ENCODE data around the gene SLIT3.
A peak's percentile ranks its signal among the peaks of the same experiment; 100 is the strongest.

The SLIT3 gene

DNA sequence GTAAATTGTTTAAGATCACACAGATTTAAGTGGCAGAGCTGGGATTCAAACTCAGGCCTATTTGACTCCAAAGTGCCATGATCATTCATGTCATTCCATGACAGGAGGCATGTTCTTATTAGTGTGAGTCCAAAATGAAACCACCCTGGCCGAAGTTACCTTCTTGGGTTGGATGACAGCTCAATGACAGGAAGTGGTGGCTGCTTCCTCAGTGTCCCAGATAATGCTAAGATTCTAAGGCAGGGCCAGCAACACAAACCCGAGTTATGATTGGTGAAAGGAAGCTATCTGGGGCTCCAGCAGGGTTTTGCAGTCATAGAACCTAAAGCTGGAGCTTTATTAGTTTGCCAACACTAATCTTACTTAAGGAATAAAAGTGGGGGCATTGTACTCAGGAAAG, 340.4 kb downstream of the SLIT3 start:
- DNase-seq (ENCODE audit: low spot score), result no peak

DNA sequence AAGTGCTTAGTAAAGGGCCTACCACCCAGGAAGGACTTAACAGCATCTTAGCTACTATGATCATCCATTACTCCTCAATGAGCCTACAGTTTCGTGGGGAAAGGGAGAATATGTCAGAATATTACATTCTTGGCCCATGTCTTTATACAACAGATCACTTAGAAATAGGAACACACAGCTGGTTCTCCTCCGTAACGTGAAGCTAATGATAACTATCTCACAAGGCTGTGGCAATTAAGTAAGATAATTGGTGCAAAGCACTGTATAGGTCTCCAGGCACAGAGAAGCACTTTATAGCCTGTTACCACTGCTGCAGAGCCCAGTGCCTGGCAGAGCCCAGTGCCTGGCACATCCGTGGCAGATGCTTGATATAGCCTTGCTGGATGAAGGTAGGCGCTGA, 347.6 kb downstream of the SLIT3 start:
- DNase-seq (ENCODE audit: low spot score), result no peak

DNA sequence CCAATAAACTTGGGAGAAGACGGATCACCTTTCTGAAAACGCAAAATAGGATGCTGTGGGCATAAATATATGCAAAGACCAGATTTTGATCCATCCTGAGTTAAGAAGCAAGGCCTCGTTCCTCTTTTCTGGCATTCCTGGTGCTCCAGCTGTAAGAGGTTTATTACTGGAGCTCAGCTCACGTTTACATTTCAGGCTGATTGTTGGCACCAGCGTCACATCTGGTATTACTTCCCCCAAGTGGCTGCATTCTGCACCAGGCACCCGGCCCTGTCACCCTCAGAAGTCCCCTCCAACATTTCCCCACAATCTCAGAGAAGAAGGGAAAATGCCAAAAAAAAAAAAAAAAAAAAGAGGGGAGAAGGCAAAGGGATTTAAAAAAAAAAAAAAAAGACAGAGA, 348.7 kb downstream of the SLIT3 start:
- no peak for DNase-seq (ENCODE audit: low spot score)

DNA sequence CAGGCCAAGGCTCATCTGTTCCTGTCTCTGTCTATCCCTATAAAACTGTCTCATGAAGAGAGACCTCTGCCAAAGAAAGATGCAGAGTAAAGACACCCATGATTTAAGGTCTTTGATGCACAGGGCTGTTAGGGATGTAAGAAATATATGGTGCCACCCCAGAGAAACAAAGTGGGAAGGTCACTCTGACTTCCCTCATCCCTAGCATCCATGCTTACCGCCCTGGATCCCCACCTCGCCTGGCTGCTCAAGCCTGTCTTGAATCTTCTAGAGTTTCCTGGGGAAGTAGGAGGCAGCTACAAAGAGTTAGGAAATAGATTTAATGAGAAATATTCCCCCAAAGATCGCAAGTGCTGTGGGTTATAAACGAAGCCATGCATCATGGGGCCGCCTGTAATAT, 349.2 kb downstream of the SLIT3 start:
- no peak for DNase-seq (ENCODE audit: low spot score)

DNA sequence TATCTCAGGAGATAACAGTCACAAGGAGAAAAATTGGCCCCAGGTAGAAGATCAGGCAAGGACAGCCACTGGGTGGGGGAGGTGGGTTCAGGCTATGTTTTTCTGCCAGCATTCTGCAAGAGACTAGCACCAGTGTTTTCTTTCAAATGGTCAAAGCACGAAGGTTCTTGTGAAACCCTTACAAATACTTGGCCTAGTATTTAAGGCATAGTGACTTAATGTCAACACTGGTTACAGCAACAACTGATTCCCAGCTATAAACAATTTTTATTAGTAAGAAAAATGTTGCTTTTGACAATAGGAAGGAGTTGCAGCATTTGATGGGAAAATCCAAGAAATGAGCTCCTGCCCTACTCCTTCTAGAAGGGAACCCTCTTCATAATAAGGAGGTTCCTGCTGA, 349.6 kb downstream of the SLIT3 start:
- no peak for DNase-seq (ENCODE audit: low spot score)

DNA sequence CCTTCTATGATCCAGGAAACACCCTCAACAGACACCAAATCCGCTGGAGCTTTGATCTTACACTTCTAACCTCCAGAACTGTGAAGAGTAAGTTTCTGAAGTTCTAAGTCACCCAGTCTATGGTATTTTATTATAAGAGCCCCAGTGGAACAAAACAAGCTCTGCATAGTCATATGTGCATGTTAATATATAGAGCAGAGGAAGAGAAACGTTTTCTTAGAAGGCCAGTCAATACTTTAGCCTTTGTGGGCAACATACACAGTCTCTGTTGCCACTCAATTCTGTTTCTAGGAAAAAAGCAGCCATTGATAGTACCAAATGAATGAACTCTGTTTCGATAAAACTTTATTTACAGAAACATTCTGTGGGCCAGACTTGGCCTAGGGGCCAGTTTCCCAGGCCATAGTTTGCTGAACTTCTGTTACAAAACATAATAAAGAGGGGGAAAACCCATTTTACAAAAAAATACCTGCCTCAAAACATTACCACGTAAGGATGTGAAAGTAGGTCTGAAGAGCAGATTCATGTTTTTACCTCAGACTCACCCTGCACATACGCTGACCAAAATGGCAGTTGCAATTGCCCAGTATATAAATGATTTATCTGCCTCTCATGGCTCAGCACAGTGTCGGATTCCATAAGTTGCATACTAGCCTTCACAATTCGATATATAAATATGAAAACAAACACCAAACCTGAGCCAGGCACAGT, 350.5 kb downstream of the SLIT3 start:
- no peak for DNase-seq (ENCODE audit: low spot score)

DNA sequence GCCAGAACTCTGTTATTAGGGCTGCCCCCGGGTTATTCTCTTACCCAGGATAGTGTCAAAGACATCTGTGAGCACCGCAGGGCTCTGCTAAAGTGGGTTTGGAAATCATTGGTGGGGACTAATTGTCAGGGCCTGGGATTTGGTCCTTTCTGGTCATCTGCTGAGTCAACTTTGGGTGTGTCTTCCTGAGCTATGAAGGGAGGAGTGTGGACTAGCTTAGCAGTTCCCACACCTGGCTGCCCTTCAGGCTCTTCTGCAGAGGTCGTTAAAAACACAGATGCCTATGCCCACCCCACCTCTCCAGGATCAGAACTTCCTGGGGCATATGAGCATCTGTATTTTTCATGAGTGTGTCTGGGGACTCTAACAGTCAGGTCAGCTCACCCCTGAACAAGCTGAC, 352.2 kb downstream of the SLIT3 start:
- no peak for DNase-seq (ENCODE audit: low spot score)

DNA sequence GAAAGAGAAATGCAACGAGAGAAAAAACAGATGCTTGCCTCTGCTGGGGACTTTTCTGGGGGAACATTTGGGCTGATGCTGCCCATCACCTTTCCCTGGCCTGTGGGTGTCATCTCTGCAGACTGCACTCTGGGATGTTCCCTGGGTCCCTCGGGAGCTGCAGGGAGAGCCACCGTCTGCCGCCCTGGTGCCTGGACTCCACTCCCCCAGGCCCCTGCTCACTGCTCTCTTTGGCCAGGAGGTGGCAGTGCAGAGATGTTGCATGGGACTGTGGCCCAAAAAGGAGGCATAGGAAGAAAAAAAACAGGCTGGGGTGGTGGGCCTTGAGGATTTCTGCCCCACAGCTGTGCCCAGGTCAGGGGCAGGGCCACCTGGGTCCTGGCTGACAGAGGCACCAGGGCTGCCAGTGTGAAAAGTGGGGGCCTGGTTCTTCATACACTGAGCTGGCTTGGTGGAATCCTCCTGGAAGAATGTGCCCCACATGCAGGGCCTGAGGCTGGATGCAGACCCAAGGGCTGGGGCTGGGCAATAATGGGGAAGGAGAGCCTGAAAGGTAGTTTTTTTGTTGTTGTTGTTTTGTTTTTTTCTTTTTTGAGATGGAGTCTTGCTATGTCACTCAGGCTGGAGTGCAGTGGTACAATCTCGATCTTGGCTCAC, 353.6 kb downstream of the SLIT3 start:
- DNase-seq (ENCODE audit: low spot score), result peak; percentile 22

DNA sequence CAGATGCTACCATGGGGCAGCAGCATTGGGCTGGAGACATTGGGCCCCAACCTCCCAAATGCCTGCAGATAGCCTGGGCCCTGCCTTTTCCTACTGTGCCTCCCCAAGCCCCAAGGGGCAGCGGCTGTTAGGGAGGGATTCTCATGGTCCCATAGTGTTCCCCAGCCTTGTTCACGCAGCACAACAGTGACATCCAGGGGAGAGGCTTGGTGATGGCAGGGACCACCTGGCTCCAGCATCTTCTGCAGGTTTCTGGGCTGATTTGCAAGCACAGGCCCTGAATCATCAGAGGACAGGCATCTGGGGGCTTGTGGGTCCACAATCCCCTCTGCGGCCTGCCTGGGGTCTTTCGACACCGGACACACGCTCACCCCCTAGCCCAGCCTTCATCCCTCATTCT, 354.6 kb downstream of the SLIT3 start:
- peak; percentile 21 for DNase-seq (ENCODE audit: low spot score)

DNA sequence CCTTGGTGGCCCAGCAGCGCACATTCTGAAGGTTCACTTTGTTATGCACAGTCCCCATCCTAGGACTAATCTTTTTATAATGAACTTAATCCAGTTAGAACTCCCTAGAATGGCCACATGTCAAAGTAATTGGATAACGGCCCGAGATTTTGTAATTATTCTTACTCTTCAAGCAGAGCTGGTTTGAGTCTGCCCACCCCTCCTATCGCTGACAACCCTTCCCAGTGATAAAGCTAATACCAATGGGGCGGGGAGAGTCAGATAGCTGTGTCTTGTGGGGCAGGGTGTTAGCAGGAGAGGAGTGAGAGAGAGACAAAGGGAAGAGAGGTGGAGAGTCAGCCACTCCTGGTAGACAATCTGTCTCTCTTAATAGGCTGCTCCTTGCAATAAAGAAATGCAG, 356.9 kb downstream of the SLIT3 start:
- no peak for DNase-seq (ENCODE audit: low spot score)

DNA sequence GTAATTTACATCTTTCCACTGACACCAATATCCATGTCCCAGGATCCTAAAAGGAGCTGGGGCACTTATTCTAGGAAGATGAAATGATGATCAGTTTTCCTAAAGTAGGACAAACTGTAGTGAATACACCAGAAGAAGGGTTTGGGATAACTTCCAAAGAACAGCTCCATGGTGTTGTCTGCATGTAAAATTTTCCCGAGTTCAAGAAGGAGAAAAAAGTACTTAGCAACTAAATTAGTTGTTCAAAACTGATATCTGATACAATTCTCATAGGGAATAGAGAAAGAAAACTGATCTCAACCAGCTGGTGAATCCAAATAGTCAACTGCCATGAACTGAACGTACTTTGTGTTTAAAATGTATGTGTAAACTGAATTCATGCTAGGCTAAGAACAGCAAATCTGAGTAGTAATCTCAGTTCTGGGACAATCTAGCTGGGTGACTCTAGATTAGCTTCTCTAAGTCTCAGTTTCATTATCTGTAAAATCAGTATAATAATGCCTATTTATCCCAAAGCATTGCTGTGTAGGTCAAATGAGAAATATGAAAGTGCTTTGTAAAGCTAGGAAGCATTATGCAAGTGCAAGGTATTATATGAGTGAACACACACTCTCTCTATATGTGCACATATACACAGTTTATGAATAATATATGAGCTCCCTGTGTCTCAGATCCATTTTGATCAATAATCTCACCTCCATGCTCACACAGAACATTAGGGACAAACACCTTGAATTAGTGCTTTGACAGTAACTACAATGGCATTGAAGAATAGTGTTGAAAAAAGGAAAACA, 357.7 kb downstream of the SLIT3 start:
- DNase-seq (ENCODE audit: low spot score), result no peak

DNA sequence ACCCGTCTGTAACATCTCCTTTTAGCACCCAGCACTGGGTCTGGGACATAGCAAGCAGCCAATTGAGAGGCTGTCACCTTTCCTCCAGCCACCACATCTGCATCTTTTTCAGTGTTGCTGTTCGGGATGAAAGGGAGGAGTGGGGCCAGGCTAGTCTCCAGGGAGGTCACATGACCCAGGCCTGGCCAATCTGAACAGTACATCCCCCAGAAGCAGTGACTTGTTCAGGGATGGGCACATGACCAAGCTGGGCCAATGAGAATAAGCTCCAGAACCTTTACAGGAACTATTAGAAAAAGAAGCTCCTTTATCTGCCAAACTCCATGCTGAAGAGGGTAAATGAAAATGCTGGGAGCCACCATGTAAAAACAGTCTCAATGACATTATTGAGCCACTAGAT, 359.0 kb downstream of the SLIT3 start:
- DNase-seq (ENCODE audit: low spot score), result no peak

DNA sequence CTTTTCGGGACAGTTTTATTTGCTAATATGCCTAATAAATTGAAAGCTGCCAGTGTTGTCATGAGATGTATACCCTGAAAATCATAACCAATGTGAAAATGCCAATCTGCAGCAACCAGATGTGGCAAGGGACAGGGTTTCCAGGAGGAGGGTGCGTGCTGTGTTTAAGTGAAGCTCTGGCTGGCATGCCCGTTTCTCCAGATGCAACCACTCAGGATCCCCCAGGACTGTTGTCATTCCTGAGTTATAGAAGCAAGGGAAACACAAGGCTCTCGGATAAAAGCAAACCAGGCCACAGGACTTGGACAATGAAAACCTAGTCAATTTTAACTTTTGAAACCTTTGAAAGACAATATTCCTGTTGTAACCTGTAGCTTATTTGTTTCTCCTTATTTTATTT, 360.2 kb downstream of the SLIT3 start:
- DNase-seq (ENCODE audit: low spot score), result no peak

DNA sequence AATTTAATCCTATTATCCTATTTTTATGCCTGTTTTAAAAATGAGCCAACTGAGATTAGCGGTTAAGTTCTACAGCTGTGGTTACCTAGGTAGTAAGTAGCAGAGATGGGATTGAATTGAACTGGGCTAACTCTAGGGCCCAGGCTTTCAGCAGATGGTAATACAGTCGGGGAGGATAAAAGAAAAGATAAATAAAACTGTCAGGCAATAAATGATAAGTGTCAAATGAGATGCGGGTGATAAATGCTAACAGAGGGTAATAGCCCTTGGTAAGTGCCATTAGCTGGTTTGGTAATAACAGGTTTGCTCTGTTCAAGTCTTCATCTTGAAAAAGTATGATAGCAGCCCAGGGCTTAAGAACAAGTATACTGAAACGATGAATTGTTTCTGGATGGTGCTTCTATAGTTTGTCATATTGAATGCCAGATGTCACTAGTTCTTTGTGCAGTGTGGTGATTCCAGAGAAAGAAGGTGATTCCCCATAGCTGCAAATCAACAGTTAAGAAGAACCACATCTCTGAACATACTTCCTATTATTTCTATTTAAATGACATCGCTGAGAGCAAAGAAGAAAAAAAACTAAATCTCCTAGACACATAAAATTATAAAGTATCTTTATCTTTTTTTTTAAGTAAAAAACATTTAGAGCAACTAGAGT, 360.9 kb downstream of the SLIT3 start:
- no peak for DNase-seq (ENCODE audit: low spot score)

DNA sequence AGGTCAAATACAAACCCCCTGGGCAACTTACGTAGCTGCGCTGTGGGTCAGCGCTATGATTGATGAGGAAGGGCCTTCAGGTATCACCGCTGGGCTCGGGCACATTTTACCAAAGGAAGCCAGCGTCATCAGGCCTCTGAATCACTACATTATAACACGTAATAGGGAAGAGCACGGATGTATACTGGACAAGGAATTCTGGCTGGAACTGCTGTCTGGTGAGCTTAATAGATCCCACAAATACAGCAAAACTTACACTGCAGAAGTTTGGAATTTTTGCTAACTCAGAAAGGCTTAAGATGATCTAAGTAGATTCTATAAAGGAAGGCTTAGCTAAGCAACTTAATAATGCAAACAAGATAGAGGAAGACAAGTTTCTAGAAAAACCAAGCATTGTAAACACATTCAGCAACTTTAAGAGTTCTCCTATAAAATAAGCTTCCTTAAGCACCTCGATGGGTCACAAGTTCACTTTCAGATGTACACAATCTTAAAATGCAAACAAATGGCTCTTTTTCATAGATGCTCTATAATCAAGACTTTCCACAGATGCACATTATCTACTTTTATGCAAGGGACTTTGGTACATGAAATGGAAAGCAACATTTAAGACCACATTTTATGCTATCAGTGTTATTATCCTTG, 361.7 kb downstream of the SLIT3 start:
- no peak for DNase-seq (ENCODE audit: low spot score)

DNA sequence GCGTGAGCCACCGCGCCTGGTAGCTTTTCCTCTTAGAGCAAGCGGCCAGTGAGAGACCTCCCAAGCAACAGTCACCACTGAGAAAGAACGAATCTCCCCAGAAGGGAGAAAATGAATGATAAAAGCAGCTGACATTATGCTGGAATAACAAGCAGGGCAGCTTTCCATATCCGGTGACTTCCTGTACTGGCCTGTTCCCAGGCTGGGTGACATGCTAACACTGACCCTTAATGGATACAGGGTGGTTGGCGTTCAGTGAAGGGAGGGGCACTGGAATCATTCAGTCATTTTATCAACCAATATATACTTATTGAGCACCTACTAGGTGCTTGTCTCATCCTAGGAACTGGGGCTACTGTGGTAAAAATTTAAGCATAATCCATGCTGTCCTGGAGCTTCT, 364.4 kb downstream of the SLIT3 start:
- DNase-seq (ENCODE audit: low spot score), result no peak

DNA sequence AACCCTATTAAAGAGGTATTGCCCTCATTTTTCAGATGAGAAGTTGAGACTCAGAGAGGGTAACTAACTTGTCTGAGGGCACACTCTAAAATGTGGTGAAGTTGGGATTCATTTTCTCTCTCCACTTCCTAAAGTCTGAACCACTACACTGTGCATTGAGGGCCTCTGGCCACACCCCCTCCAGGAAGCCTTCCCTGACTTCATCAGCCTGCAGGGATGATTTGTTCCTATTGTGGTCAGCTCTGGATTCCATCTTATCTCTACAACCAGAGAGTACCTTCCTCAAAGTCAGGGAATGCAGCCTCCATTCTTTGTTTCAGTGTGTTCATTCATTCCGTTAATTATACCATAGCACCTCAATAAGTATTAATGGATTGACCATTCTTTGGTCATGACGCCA, 365.8 kb downstream of the SLIT3 start:
- no peak for DNase-seq (ENCODE audit: low spot score)

DNA sequence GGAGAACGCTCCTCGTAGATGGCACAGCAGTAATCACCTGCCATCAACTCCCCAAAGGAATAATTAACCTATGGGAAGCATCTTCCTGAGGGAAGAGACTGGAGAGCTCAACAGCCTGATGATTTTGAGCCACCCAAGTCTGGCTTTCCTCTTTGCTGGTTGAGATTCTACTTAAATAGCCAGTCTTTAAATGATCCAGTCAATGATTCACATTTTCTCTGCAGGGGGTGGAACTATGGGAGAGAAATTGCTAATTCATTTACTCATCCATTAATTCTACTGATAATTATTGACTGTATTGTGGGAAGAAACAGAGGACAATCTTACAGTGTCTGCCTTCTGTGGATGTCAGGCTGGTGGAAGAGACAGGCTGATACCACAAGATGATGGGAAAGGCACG, 366.8 kb downstream of the SLIT3 start:
- DNase-seq (ENCODE audit: low spot score), result no peak

DNA sequence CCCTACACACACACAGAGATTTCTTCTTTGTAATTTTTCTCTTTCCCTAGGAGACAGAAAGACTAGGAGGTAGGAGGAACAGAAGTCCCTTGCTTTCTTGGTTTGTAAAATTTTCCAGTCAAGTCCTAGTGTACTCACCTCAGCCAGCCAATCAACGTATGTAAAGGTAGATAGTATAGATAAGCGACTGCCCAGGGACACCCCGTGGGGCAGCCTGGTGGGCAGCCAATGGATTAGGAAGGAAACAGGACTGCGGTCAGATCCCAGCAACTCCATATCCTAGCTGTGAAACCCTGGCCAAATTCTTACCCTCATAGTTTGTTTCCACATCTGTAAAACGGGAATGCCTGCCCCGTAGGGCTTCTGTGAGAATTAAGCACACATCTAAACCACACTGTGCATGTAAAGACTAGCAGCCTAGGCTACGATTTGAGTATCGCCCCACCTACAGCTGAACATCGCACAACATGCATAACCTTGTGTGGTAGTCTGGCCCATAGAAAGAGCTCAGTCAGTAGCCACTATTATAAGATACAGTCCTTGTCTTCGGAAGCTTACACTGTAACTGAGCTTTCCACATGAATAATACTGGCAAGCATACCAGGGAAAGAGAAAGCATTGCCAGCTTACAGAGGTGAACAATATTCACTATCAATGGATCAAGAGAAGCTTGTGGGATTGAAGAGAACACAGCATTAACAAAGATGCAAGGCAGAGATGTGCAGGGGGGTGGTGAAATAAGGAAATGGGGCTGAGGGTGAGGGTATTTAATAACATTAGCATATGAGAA, 368.3 kb downstream of the SLIT3 start:
- DNase-seq (ENCODE audit: low spot score), result no peak

DNA sequence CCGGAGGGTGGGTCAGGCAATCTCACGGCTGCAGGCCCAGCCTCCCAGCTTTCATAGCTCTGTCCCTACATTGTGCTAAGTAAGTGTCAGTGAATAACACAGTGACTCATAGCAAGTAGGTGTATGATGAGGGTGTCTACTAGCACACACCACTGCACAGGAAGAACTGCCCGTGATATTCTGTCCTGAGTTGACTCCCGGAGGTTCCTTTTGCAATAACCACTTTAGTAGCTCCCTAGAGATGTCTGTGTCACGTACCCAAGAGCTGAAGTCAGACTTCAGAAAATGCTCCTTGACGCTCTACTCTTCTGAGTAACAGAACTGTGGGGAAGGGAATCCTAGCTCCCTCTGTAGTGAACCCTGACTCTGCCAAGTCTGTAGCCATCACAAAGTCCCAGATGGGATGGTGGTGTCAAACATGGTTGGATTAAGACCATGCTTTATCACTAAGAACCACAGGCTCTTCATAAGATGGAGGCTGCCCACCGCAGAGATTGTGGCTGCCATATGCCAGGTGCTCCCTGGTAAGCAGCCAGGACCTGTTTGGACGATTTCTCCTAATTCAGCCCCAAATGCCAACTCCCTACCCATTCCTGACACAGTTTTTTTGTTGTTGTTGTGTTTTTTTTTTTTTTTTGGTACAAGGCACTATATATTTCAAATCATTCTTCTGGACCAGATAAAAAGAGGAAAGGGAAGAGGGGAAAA, 369.1 kb downstream of the SLIT3 start:
- no peak for DNase-seq (ENCODE audit: low spot score)

DNA sequence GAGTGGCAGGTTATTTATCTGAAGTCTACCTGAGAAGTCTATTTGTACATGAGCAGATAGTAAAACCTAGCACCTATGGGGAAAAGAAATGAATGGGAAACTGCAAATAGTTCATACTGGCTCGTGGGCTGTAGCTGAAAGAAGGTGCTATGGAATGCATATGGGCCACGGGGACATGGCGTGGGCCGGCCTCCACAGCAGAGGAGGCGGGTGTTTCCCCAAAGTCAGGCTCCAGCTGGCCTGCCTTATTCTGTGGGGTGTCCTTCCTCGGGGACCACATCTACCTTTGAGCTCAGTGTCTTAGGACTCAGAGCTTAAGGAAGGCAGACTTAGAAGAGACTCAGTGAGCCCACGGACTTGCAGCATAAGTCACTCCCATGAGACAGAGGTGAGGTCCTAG, 371.3 kb downstream of the SLIT3 start:
- no peak for DNase-seq (ENCODE audit: low spot score)
